ENCODE measurements around the gene OR14I1. TPM values are rescaled to one million over a fixed set of nuclear protein-coding genes. Genes with fewer than 3 reads are reported as not detected.

OR14I1 gene
- total and polyA plus RNA-seq, 9 of the 15 experiments (the other 6 are each of a cell fraction or from before 2014, with no cell fraction given) = not detected

- no peak for TF ChIP-seq TAF1 (IDR thresholded peaks at IDR 0.05; ENCODE audit: control insufficient read depth, extremely low read depth, insufficient read depth, low read length, severe bottlenecking)
- TF ChIP-seq CTCF (IDR thresholded peaks at IDR 0.05 in 2 of 3, conservative IDR thresholded peaks at IDR 0.05 in 1 of 3; ENCODE audit: insufficient read depth in 2 of 3, low read depth in 1 of 3, low read length in 3 of 3) = peak; percentile 35 to 55 (median 49); a peak in 4 of 6 replicates
- peak; percentile 67 to 68 for TF ChIP-seq RAD21 (CRISPR knock-in tag; conservative IDR thresholded peaks at IDR 0.05 in 1 of 2, IDR thresholded peaks at IDR 0.05 in 1 of 2)
- no peak for TF ChIP-seq ELF4 (CRISPR knock-in tag; IDR thresholded peaks at IDR 0.05)
- no peak for TF ChIP-seq ZNF583 (CRISPR knock-in tag; IDR thresholded peaks at IDR 0.05)
Measured at GRCh38 chr1:248696261-248696660, 6.3 kb downstream of the OR14I1 start (continued).

- no peak for ATAC-seq
- Histone ChIP-seq H3K4me2 (ENCODE audit: insufficient read depth, low read length) (no peak overlapping the region), H3K27ac (ENCODE audit: extremely low read depth, low read depth, low read length) (no peak overlapping the region), H3K27me3 (ENCODE audit: control insufficient read depth in 2 of 2, insufficient read depth in 2 of 2, low read length in 2 of 2) (0 out of 5 replicates have a peak, but pooled peaks cover 0 to 5% of the 10 kb centered on the region in 2 experiments), H3K9me3 (replicated peaks; ENCODE audit: control insufficient read depth, insufficient read depth, low read depth, low read length) (no peaks in the 10 kb centered on the region), H4K20me1 (replicated peaks; ENCODE audit: control insufficient read depth, insufficient read depth, low read length) (no peaks in the 10 kb centered on the region), H3K36me3 (ENCODE audit: control insufficient read depth, insufficient read depth, low read length) (no peaks in the 10 kb centered on the region), H3K9ac (ENCODE audit: insufficient read depth in 1 of 2, low read depth in 2 of 2, low read length in 2 of 2) (no peak overlapping the region), H3K9me1 (ENCODE audit: control insufficient read depth, insufficient read depth, low read length) (no peaks in the 10 kb centered on the region), H3K4me1 (replicated peaks in 1 of 2; ENCODE audit: control insufficient read depth in 2 of 2, insufficient read depth in 2 of 2, low read length in 2 of 2) (peaks cover 0 to 9% of the 10 kb centered on the region in 2 experiments; a peak in 3 of 5 replicates), H3K4me3 (no peak overlapping the region), H2AFZ (ENCODE audit: low read depth, low read length) (no peak overlapping the region), H3K79me2 (ENCODE audit: control insufficient read depth, insufficient read depth, low read length) (no peaks in the 10 kb centered on the region)
- no peak for DNase-seq (ENCODE audit: extremely low read depth in 1 of 4, low spot score in 3 of 4)
- POLR2A ChIA-PET = no interaction called here
- FAIRE-seq = no peak
- TF ChIP-seq ZFP1 (CRISPR knock-in tag; IDR thresholded peaks at IDR 0.05) (no peak), BCOR (IDR thresholded peaks at IDR 0.05) (no peak), SIRT6 (IDR thresholded peaks at IDR 0.05; ENCODE audit: low read depth, low read length) (no peak), TCF7L2 (IDR thresholded peaks at IDR 0.05; ENCODE audit: low read depth, low read length) (no peak), ZNF124 (CRISPR knock-in tag; IDR thresholded peaks at IDR 0.05) (no peak), NCOA6 (IDR thresholded peaks at IDR 0.05) (no peak)
- in situ Hi-C loops (cut with MboI) (no loop called here), intact Hi-C loops (cut with micrococcal nuclease) (no loop called here)
- WGBS (ENCODE audit: insufficient coverage, low coverage, missing lambda C conversion rate) = 3% methylated on average over 12 of the region's 13 CpGs
- BruUV-seq (replicated peaks) = no TSS peak
- CTCF ChIA-PET (ENCODE audit: low intra/inter-chr PET ratio) = interaction anchor here (1.2 kb wide), 1 partner anchor 112 kb away, joined by 4 read pairs; no protein-coding TSS in a partner anchor
Measured at GRCh38 chr1:248695451-248696132, 7.0 kb downstream of the OR14I1 start.
